HG03135 (cell line): ENCODE measurements around the gene HIRIP3.
"Not testable (repeated sequence)": the region's sequence is repeated elsewhere in the genome, so short reads cannot be mapped to it uniquely, and the experiment has no call there.

Experiments used
- ATAC-seq: cut with Tn5 transposase; IDR thresholded peaks from one replicate; pipeline ENCODE4 v1.9.1; 2021; ENCODE audit warnings: mild to moderate bottlenecking, moderate library complexity; ENCODE audit not compliant: unreplicated experiment

The HIRIP3 gene

GRCh38 chr16:30017277-30017656, 21.9 kb upstream of the HIRIP3 start:
- ATAC-seq = no peak

DNA sequence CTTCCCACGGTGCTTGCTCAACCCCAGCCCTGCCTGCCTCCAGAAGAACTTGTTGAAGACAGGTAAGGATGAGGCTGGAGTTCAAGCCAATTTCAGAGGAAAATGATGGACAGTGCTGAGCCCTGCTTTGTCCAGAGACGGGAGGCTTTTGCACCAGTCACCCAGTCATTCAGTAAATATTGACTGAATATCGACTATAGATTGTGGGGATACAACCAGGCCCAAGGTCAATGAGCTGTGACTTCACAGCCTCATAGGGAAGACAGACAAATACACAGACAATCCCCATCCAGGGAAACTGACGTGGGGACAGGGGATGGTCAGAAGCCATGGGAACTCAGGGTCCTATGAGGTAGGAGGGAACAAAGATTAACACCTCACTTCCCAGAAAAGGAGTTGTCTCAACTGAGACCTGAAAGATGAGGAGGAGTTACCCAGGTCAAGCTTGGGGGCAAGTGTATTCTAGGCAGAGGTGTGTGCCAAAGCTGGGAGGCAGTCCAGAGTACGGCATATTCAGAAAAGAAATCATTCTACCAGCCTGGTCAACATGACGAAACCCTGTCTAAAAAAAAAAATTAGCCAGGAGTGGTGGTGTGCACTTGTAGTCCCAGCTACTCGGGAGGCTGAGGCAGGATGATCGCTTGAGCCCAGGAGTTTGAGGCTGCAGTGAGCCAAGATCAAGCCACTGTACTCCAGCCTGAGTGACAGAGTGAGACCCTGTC, 21.3 kb upstream of the HIRIP3 start:
- no peak for ATAC-seq

GRCh38 chr16:30015450-30015849, 20.0 kb upstream of the HIRIP3 start:
- not testable (repeated sequence) for ATAC-seq

DNA sequence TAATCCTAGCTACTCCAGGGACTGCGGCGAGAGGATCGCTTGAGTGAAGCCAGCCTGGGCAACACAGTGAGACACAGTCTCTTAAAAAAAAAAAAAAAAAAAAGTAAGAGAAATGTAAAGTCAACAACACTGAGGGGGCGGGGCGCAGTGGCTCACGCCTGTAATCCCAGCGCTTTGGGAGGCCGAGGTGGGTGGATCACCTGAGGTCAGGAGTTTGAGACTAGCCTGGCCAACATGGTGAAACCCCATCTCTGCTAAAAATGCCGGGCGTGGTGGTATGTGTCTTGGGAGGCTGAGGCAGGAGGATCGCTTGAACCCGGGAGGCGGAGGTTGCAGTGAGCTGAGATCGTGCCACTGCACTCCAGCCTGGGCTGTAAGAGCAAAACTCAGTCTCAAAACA, 17.2 kb upstream of the HIRIP3 start:
- ATAC-seq = not testable (repeated sequence)

DNA sequence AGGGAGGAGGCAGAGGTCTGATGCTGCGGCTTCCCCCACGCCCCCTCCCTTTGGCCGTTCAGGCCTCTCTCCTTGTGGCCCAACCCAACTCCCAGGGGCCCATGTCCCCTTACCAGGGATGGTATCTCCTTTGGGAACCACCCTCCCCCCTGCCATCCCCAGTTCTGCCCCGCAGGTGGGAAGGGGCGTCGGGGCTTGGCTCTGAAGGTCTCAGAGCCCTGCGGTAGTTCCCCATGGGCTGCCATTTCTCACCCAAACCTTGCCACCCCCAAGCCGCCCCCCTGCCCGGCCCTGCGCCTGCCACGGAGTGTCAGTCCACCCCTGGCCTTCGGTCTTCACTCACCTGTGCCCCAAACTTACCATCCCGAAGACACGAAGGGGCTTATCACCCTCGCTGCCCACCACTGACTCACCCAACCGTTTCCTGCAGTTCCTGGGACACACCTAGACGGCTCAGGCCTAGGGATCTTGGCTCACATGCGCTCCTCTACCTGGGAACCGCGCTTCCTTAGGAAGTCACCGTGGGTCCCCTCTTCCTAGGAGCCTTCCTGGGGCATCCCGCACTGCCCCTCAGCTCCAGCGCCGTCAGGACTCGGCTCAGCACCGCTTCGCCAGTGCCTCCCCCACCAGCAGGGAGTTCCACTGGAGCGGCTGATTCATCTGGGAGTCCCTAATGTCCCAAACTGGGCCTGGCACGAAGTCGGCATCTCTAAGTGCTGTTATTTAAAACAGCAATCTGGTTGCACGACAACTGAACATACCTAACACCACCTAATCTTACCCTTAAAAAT, 16.5 kb upstream of the HIRIP3 start:
- ATAC-seq = no peak

GRCh38 chr16:30010844-30011713, 15.7 kb upstream of the HIRIP3 start, which contains the start of gene DOC2A:
DOC2A (minus strand) TSS chr16:30011027; CDS start chr16:30010222, 805 bp downstream.
- no peak for ATAC-seq

DNA sequence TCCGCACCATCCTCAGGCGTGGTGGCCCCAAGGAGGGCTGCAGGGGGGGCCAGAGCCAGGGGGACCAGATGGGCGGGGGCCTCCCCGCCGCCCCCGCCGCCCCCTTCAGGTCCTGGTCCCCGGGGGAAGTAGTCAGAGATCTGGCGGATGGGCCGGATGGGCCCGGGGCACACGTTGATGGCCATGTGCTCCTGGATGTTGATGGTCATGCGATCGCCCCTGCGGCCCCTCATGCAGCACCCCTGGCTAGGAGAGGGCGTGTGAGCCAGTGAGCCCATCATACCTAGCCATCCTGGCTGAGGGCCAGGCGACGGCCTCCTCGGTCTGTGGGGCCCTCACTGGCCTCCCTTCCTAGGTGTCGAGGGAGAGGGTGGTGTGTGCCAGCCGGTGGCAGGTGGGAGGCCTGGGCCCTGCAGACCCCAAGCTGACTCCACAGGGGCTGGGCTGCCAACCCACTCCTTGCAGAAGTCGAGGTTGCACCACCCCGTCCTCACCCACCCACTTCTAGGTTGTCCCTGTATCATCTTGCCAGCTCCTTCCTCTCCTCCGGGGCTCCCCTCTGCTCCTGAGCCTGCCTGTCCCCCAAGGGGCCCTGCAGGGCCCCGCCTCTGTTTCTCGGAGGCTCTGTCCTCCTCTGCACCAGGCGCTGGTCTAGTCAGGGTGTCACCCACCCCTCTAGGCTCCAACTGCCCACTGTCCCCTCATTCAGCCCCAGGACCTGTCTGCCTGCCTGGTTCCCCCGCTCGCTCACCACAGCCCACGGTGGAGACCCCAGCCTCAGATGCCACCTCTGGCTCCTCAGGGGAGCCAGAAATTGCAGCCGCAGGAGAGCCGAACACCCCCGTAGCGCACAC, 14.8 kb upstream of the HIRIP3 start:
- ATAC-seq = no peak

- no peak for ATAC-seq
Observed at GRCh38 chr16:30009085-30009862, 13.9 kb upstream of the HIRIP3 start.

DNA sequence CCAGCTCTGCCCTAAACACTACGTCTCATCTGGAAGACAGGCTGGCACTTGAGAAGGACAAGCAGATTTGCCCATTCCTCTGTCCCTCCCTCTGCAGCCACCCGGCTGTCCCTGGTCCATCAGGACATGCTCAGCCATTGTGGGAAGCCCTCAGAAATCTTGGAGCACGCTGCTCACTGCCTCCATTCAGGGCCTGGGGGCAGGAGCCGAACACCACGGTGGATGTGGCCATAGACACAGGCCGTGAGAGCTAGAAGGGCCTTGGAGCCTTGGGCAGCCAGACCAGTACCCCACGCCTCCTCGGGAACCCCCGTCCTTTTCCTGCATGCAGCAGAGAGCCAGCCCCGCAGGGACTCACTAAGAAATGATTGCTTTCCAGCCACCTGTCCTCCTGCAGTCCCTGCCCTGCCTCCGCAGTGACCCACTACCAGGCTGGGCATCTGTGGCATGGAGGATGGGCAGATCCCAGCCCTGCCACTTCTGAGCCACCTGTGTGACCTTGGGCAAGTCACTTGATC, 12.0 kb upstream of the HIRIP3 start:
- no peak for ATAC-seq

DNA sequence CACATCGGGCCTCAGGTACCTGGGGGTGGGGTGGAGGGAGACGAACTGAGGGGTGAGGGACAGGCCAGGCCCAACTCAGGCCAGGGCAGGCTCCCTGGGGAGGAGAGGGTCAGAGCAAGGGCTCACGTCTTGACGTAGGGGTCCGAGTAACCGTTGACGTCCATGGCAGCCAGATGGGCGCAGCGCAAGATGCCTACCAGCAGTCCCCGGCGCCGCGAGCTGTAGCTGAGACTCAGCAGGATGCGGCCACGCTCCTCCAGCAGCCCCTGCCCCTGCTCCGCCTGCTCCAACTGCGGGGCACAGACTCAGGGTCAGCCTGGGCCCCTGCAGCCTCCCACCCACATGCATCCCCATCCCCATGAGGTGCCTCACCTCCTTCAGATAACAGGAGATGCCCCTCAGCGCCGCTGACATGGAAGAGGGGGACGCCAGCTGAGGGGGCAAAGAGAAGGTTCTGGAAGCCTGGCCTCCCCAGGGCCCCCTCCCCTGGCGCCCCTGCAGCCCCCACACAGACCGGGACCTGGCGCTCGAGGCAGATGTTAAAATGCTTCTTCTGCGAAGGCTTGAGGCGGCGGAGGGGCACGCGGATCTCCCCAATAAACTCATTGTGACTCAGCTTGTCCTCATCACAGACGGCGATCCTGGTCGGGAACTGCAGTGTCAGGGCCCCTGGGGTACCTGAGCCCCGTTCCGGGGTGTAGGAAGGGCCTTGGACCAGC, 11.4 kb upstream of the HIRIP3 start:
- ATAC-seq = no peak

DNA sequence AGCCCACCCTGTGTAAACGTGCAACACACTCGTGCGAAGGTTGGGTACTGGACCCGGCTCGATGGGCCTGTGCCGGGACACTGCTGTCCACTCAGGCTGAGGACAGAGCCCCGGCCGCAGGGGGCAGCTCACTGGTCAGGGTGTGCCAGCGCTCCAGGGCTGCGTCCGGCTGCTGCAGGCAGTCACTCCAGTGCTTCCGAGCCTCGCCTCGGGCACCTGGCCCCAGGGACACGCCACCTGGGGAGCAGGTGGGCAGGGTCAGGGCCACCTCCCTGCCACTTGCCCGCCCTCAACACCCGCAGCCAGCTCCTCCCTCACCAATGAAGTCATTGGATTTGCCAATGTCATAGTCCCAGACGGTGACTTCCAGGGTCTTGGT, 10.7 kb upstream of the HIRIP3 start:
- ATAC-seq = no peak

- no peak for ATAC-seq
Observed at GRCh38 chr16:30005341-30006094, 10.1 kb upstream of the HIRIP3 start.

GRCh38 chr16:30004811-30005242, 9.4 kb upstream of the HIRIP3 start:
- no peak for ATAC-seq

DNA sequence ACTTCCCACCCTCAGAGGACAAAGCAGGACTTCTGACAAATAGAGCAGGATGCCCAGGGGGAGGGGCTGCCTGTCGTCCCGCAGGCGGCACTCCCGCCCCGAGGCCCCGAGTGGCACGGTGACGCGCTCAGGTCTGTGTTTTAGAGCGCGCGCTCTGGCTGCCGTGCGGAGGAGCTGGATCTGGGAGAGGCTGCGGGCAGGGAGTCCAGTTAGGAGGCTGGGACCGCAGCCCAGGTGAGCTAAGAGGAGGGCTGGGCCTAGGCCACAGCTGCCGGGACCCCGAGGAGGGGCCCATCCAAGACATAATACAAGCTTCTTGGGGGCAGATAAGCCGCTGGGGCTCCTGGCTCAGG, 9.0 kb upstream of the HIRIP3 start:
- no peak for ATAC-seq

- ATAC-seq = no peak
Observed at GRCh38 chr16:30003670-30004423, 8.4 kb upstream of the HIRIP3 start.

- ATAC-seq = no peak
Observed at GRCh38 chr16:30002614-30003346, 7.4 kb upstream of the HIRIP3 start.
